ENCODE data around the gene SINHCAF.

- TF ChIP-seq MAX (IDR thresholded peaks at IDR 0.05) (no peak), RAD21 (IDR thresholded peaks at IDR 0.05) (no peak), SP1 (IDR thresholded peaks at IDR 0.05) (no peak), TAF1 (conservative IDR thresholded peaks at IDR 0.05) (no peak), REST (IDR thresholded peaks at IDR 0.05) (no peak)
- TF ChIP-seq, protein P1, sequence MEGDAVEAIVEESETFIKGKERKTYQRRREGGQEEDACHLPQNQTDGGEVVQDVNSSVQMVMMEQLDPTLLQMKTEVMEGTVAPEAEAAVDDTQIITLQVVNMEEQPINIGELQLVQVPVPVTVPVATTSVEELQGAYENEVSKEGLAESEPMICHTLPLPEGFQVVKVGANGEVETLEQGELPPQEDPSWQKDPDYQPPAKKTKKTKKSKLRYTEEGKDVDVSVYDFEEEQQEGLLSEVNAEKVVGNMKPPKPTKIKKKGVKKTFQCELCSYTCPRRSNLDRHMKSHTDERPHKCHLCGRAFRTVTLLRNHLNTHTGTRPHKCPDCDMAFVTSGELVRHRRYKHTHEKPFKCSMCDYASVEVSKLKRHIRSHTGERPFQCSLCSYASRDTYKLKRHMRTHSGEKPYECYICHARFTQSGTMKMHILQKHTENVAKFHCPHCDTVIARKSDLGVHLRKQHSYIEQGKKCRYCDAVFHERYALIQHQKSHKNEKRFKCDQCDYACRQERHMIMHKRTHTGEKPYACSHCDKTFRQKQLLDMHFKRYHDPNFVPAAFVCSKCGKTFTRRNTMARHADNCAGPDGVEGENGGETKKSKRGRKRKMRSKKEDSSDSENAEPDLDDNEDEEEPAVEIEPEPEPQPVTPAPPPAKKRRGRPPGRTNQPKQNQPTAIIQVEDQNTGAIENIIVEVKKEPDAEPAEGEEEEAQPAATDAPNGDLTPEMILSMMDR (IDR thresholded peaks at IDR 0.05; ENCODE audit: low read depth, low read length, missing input control): no peak
- TF ChIP-seq, protein P2, sequence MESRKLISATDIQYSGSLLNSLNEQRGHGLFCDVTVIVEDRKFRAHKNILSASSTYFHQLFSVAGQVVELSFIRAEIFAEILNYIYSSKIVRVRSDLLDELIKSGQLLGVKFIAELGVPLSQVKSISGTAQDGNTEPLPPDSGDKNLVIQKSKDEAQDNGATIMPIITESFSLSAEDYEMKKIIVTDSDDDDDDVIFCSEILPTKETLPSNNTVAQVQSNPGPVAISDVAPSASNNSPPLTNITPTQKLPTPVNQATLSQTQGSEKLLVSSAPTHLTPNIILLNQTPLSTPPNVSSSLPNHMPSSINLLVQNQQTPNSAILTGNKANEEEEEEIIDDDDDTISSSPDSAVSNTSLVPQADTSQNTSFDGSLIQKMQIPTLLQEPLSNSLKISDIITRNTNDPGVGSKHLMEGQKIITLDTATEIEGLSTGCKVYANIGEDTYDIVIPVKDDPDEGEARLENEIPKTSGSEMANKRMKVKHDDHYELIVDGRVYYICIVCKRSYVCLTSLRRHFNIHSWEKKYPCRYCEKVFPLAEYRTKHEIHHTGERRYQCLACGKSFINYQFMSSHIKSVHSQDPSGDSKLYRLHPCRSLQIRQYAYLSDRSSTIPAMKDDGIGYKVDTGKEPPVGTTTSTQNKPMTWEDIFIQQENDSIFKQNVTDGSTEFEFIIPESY (IDR thresholded peaks at IDR 0.05): no peak
Measured at GRCh38 chr12:31298515-31298910, 27.4 kb downstream of the SINHCAF start.

All from liver (tissue), 3 donors.